ENCODE data around the gene MED16. TPM values are rescaled to one million over a fixed set of nuclear protein-coding genes. Genes with fewer than 3 reads are reported as not detected.
"Not testable (repeated sequence)": the region's sequence is repeated elsewhere in the genome, so short reads cannot be mapped to it uniquely, and the experiment has no call there.

MED16 gene
- total RNA-seq, 2 donors from 2014 or later = 42.0 to 61.8 TPM

DNA sequence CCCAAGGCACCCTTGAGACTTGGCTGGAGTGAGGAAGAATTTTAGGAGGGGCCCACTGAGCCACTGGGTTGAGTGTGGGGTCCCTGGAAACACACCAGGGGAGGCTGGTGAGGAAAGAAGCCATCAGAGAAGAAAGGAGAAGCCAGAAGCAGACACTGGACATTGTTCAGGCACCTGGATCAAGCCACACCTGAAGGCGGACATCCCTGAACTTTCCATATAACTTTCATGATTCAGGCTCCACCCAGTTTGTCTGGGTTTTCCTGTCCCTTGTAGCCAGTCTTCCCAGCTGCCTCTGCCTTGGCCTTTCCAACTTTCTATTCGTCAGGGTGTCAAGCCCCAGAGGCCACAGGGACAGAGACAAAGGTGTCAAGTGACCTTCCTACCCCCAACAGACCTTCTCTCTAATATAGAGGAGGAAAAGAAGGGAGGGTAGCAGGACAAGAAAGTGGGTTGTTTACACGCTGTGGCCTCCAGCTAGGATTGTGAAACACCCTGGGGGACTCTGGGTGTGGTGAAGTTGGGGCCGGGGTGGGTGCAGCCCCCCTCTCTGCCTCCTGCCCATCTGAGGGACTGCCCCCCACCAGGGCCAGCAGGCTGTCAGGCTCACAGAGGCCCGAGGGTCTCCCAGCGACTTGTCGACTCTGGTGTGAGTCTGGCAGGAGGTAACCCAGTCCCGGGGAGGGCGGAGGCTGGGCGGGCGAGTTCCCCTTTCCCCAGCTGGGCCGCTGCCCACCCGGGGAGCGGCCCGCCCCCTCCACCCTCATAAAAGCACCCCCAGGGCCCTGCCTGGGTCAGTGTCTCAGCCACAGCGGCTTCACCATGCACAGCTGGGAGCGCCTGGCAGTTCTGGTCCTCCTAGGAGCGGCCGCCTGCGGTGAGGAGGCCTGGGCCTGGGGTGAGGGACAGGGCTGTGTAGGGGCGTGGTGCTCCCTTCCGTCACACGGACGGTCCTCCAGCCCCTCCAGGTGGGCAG, 33.8 kb downstream of the MED16 start, which contains the start of gene CFD:
Gene CFD (plus strand): TSS at position 797 of the 976 bp plus-strand sequence. CDS start 26 bp downstream, at position 823.
- Mint-ChIP-seq H3K9me3 (no peaks in the 10 kb centered on the region), H3K27ac (no peak within 1 kb of the TSS), H3K36me3 (no peaks in the 10 kb centered on the region)
- no peak for DNase-seq (ENCODE audit: low spot score in 2 of 2)
- ATAC-seq = no peak

DNA sequence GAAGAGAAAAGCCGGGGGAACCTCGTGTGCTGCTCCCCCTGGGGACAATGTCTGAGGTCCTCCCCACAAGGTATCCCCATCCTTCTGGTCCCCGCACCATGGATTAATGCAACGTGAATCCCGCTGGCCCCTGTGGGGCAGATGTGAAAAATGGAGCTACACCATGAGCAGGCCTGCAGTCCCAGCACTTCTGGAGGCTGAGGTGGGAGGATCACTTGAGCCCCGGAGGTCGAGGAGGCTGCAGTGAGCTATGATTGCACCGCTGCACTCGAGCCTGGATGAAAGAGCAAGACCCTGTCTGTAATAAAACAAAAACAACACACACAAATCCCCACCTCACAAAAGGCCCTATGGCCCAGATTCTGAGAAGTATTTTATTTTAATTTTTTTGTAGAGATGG, 34.7 kb downstream of the MED16 start:
- no peak for ATAC-seq

GRCh38 chr19:855566-856120, 37.3 kb downstream of the MED16 start:
- H3K27ac Mint-ChIP-seq = no peak overlapping the region
- H3K9me3 Mint-ChIP-seq = no peaks in the 10 kb centered on the region
- no peak for DNase-seq (ENCODE audit: low spot score in 2 of 2)
- no peaks in the 10 kb centered on the region for H3K36me3 Mint-ChIP-seq
- ATAC-seq = no peak

More for the DNA sequence above, 34.7 kb downstream of the MED16 start:
- DNase-seq (ENCODE audit: low spot score in 2 of 2) = no peak
- Mint-ChIP-seq H3K36me3 (no peaks in the 10 kb centered on the region), H3K27ac (no peak overlapping the region), H3K9me3 (no peaks in the 10 kb centered on the region)

DNA sequence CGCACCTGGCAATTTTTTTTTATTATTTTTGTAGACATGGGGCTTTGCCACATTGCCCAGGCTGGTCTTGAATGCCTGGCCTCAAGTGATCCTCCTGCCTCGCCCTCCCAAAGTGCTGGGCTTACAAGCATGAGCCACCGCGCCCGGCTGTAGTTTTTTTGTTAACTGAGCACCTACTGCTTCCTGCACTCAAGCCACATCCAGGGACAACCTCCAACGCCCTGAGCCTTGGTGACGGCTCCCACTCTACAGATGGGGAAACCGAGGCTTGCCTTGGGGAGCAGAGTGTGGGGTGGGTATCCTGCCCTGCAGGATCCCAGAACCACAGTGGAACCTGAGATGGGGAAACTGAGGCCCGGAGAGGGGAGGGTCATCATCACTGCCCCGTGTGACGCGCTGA, 37.8 kb downstream of the MED16 start:
- Mint-ChIP-seq H3K9me3 (no peaks in the 10 kb centered on the region), H3K27ac (no peak overlapping the region), H3K36me3 (no peaks in the 10 kb centered on the region)
- DNase-seq (ENCODE audit: low spot score in 2 of 2) (no peak), ATAC-seq (no peak)

GRCh38 chr19:854549-854948, 38.4 kb downstream of the MED16 start:
- Mint-ChIP-seq H3K36me3 (no peaks in the 10 kb centered on the region), H3K9me3 (no peaks in the 10 kb centered on the region), H3K27ac (no peak overlapping the region)
- DNase-seq (ENCODE audit: low spot score in 2 of 2) = no peak
- no peak for ATAC-seq

- not testable (repeated sequence) for DNase-seq (ENCODE audit: low spot score in 2 of 2)
Measured at GRCh38 chr19:853614-854220, 39.3 kb downstream of the MED16 start.

DNA sequence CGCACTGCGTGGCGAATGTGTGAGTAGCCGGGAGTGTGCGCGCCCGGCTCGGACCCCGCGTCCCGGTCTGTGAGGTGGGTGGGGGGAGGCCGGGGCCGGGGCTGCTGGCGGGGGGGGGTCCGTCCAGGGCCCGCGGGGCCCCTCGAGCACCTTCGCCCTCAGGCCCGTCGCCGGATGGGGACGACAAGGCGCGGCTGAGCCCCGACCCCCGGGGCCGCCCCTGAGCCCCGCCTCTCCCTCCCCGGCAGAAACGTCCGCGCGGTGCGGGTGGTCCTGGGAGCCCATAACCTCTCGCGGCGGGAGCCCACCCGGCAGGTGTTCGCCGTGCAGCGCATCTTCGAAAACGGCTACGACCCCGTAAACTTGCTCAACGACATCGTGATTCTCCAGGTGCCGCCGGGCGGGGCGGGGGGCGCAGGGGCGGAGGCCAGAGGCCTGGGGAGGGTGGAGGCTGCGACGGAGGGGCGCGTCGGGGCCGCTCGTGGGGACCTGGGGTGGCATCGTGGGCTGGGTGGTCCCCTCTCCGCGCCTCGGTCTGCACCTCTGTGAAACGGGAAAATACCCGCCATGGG, 39.9 kb downstream of the MED16 start:
- DNase-seq (ENCODE audit: low spot score in 2 of 2) (no peak), ATAC-seq (no peak)
- Mint-ChIP-seq H3K36me3 (no peaks in the 10 kb centered on the region), H3K27ac (no peak overlapping the region), H3K9me3 (no peaks in the 10 kb centered on the region)

More at GRCh38 chr19:853614-854220, 39.3 kb downstream of the MED16 start:
- H3K9me3 Mint-ChIP-seq, H3K36me3 Mint-ChIP-seq, ATAC-seq, H3K27ac Mint-ChIP-seq: not testable (repeated sequence)

GRCh38 chr19:852136-853013, 40.6 kb downstream of the MED16 start, which contains the start of gene ELANE:
Gene ELANE (plus strand): TSS chr19:852303. CDS start chr19:852329, 26 bp downstream.
- no peaks in the 10 kb centered on the region for H3K36me3 Mint-ChIP-seq
- H3K27ac Mint-ChIP-seq = no peak within 1 kb of the TSS
- DNase-seq (ENCODE audit: low spot score in 2 of 2) (no peak), ATAC-seq (no peak)
- H3K9me3 Mint-ChIP-seq = no peaks in the 10 kb centered on the region

DNA sequence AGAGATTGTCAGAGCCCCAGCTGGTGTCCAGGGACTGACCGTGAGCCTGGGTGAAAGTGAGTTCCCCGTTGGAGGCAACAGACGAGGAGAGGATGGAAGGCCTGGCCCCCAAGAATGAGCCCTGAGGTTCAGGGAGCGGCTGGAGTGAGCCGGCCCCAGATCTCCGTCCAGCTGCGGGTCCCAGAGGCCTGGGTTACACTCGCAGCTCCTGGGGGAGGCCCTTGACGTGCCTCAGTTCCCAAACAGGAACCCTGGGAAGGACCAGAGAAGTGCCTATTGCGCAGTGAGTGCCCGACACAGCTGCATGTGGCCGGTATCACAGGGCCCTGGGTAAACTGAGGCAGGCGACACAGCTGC, 42.0 kb downstream of the MED16 start:
- ATAC-seq (no peak), DNase-seq (ENCODE audit: low spot score in 2 of 2) (no peak)
- Mint-ChIP-seq H3K27ac (no peak overlapping the region), H3K36me3 (no peaks in the 10 kb centered on the region), H3K9me3 (no peaks in the 10 kb centered on the region)

GRCh38 chr19:850221-850978, 42.6 kb downstream of the MED16 start:
- DNase-seq (ENCODE audit: low spot score in 2 of 2) (no peak), ATAC-seq (no peak)
- H3K36me3 Mint-ChIP-seq = no peaks in the 10 kb centered on the region
- H3K9me3 Mint-ChIP-seq = no peaks in the 10 kb centered on the region
- no peak overlapping the region for H3K27ac Mint-ChIP-seq

GRCh38 chr19:849195-849594, 43.8 kb downstream of the MED16 start:
- ATAC-seq; DNase-seq (ENCODE audit: low spot score in 2 of 2); H3K9me3 Mint-ChIP-seq; H3K36me3 Mint-ChIP-seq; H3K27ac Mint-ChIP-seq: not testable (repeated sequence)

DNA sequence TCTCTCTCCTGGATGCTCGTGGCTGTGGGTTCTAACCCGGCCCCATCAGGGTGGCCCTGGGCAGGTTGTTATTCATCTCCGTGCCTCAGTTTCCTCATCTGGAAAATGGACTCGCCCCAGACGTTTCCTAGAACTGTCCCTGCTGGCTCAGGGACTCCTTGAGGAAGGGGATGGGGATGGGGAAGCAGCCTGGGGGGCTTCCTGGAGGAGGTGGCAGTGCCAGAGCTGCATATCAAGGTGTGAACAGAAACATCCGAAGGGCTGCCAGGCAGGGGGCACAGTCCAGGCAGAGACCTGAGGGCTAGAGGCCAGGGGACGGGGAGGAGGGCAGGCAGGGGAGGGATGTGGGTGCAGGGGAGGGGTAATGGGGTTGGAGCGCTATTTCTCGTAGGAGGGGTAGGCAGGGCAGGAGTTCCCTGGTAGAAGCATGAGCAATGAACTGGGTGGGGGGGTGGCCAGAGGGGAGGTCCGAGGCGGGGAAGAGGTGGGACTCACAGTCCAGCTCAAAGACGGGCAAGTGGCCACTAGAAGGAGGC, 44.5 kb downstream of the MED16 start:
- H3K9me3 Mint-ChIP-seq = no peaks in the 10 kb centered on the region
- H3K36me3 Mint-ChIP-seq = no peaks in the 10 kb centered on the region
- no peak overlapping the region for H3K27ac Mint-ChIP-seq
- ATAC-seq = no peak
- DNase-seq (ENCODE audit: low spot score in 2 of 2) = no peak

GRCh38 chr19:845707-846521, 47.1 kb downstream of the MED16 start:
- Mint-ChIP-seq H3K27ac (no peak overlapping the region), H3K9me3 (no peaks in the 10 kb centered on the region), H3K36me3 (no peaks in the 10 kb centered on the region)
- ATAC-seq (no peak), DNase-seq (ENCODE audit: low spot score in 2 of 2) (no peak)

- ATAC-seq = no peak
- no peak overlapping the region for H3K27ac Mint-ChIP-seq
- no peaks in the 10 kb centered on the region for H3K36me3 Mint-ChIP-seq
- no peaks in the 10 kb centered on the region for H3K9me3 Mint-ChIP-seq
- no peak for DNase-seq (ENCODE audit: low spot score in 2 of 2)
Measured at GRCh38 chr19:844546-844971, 48.4 kb downstream of the MED16 start.

Data from activated naive CD4-positive, alpha-beta T cell treated with anti-CD3 and anti-CD28 coated beads, Interleukin-2, amount 50 U/mL, for 72 hours (primary cell).